ENCODE results near the gene NXNL1.

DNA sequence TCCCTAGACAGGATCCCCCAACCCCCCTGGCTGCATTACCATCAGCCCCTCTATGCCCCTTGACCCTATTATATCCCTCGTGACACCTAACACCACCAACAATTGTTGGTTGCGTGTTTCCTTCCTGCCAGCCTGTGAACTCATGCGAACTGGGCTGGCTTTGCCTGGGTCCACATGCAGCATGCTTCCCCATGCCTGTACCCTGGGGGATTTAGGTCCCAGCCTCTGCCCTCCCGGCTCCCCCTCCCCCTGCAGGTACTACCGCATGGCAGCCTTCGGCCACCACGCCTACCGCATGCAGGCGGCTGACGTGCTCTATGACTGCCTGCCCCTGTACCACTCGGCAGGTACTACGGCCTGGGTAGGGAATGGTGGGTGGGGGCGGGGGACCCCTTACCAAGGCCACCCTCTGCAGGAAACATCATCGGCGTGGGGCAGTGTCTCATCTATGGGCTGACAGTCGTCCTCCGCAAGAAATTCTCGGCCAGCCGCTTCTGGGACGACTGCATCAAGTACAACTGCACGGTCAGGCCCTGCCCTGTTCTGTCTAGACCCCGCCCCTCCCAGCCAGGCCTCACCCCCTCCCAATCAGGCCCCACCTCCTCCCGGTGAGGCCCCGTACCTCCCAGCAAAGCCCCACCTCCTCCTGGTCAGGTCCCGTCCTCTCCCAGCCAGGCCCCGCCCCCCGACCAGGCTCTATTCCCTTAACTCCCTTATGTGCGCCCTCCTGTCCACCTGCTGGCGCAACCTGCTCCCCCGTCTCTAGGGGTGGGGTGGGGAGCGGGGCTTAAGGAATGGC lies 28.1 kb upstream of the NXNL1 start:
- TF ChIP-seq, protein P1, sequence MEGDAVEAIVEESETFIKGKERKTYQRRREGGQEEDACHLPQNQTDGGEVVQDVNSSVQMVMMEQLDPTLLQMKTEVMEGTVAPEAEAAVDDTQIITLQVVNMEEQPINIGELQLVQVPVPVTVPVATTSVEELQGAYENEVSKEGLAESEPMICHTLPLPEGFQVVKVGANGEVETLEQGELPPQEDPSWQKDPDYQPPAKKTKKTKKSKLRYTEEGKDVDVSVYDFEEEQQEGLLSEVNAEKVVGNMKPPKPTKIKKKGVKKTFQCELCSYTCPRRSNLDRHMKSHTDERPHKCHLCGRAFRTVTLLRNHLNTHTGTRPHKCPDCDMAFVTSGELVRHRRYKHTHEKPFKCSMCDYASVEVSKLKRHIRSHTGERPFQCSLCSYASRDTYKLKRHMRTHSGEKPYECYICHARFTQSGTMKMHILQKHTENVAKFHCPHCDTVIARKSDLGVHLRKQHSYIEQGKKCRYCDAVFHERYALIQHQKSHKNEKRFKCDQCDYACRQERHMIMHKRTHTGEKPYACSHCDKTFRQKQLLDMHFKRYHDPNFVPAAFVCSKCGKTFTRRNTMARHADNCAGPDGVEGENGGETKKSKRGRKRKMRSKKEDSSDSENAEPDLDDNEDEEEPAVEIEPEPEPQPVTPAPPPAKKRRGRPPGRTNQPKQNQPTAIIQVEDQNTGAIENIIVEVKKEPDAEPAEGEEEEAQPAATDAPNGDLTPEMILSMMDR (conservative IDR thresholded peaks at IDR 0.05 in 1 of 2, IDR thresholded peaks at IDR 0.05 in 1 of 2; ENCODE audit: low read depth in 1 of 2, low read length in 2 of 2): no peak
- no peak for TF ChIP-seq EZH2 (IDR thresholded peaks at IDR 0.05; ENCODE audit: low read length, missing control alignments)

Measured in fibroblast of lung (primary cell).